GM21723 (cell line): ENCODE measurements around the gene ST13.
"Not testable (repeated sequence)": the region's sequence is repeated elsewhere in the genome, so short reads cannot be mapped to it uniquely, and the experiment has no call there.

Experiments used
- ATAC-seq: cut with Tn5 transposase; IDR thresholded peaks from one replicate; pipeline ENCODE4 v1.9.1; 2021; ENCODE audit warnings: mild to moderate bottlenecking, moderate library complexity; ENCODE audit not compliant: unreplicated experiment

ST13 gene

DNA sequence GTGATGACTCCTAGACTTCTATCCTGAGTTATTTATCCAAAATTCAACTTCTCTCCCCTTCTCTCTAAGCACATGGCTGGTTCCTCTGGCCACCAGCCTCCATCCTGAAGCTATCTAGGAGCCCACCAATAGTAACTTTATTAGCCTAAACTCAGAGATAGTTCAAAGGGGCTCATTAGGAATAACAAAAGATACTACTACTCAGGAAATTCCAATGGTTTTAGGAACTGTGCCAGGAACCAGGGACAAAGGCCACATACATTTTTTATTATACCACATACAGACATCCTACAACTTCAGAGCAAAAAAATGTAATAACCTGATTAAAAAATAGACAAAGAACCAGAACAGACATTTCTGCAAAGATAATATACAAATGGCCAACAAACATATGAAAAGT is 65.2 kb downstream of the ST13 start:
- ATAC-seq = no peak

GRCh38 chr22:40789131-40789530 is 67.3 kb downstream of the ST13 start:
- ATAC-seq = no peak

- no peak for ATAC-seq
These were observed 73.9 kb downstream of the ST13 start for GRCh38 chr22:40782521-40782920.

DNA sequence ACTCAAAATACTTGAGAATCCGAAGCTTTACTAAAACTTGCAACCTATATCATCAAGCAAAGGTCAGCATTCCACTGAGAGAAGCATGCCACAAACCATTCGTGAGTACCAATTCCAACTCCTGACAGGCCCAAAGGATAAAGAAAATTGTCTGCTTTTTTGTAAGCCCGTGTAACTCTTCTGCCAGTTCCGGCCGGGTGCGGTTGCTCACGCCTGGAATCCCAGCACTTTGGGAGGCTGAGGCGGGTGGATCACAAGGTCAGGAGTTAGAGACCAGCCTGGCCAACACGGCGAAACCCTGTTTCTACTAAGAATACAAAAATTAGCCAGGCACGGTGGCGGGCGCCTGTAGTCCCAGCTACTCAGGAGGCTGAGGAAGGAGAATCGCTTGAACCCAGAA is 74.7 kb downstream of the ST13 start:
- ATAC-seq = not testable (repeated sequence)
